Small intestine (tissue), 7 donors: ENCODE measurements around the gene LIX1. TPM values are rescaled to one million over a fixed set of nuclear protein-coding genes. Genes with fewer than 3 reads are reported as not detected.

ENCODE experiments used
- DNase-seq, 2 donors: peaks; one replicate each; pipeline versions ENCODE4 v3.0.0 to v3.0.0-alpha.2; 2013
- FAIRE-seq: peaks from 2 replicates; lab custom pipeline; 2012; peaks lifted over from hg19 to GRCh38; lab: Jason Lieb, UNC
- H3K27ac ChIP-seq, 3 donors: one replicate each; pipeline ENCODE4 v1.5.1; 2013; ENCODE audit warnings: low read length in 2 of 3, mild to moderate bottlenecking in 2 of 3, control low read depth in 1 of 3, inconsistent platforms in 1 of 3, low read depth in 1 of 3, moderate library complexity in 1 of 3
- H3K27me3 ChIP-seq, 3 donors: one replicate each; pipeline ENCODE4 v1.6.1; 2013; ENCODE audit warnings: low read length in 3 of 3, inconsistent platforms in 1 of 3; ENCODE audit not compliant: control insufficient read depth in 3 of 3, insufficient read depth in 3 of 3
- H3K36me3 ChIP-seq, 3 donors: one replicate each; pipeline ENCODE4 v1.6.1; 2013; ENCODE audit warnings: low read length in 3 of 3, inconsistent platforms in 1 of 3, low read depth in 1 of 3, mild to moderate bottlenecking in 1 of 3, moderate library complexity in 1 of 3; ENCODE audit not compliant: control insufficient read depth in 3 of 3, insufficient read depth in 2 of 3
- H3K4me1 ChIP-seq, 3 donors: one replicate each; pipeline ENCODE4 v1.6.1; 2013; ENCODE audit warnings: low read length in 2 of 3, inconsistent platforms in 1 of 3, low read depth in 1 of 3, mild to moderate bottlenecking in 1 of 3, moderate library complexity in 1 of 3; ENCODE audit not compliant: control insufficient read depth in 3 of 3, insufficient read depth in 2 of 3
- H3K4me3 ChIP-seq, 3 donors: one replicate each; pipeline ENCODE4 v1.5.1; 2013; ENCODE audit warnings: low read length in 3 of 3, control low read depth in 1 of 3, inconsistent platforms in 1 of 3, low read depth in 1 of 3, mild to moderate bottlenecking in 1 of 3, moderate library complexity in 1 of 3
- H3K9me3 ChIP-seq, 2 donors: one replicate each; pipeline ENCODE4 v1.6.1; 2013; ENCODE audit warnings: low read depth in 1 of 2, low read length in 1 of 2; ENCODE audit not compliant: control insufficient read depth in 2 of 2, insufficient read depth in 1 of 2
- WGBS, 3 donors: extraction: QIAGEN DNeasy Blood & Tissue Kit; methylation state at CpG; one replicate each; pipeline ENCODE4 v1.1.7; 2013; 5-methylcytosine and 5-hydroxymethylcytosine counted together
- polyA plus RNA-seq, 4 donors: library from polyadenylated mRNA; stranded (reverse) in 3 of 4; unstranded in 1 of 4; fragments of 200-250 nt in 3 of 4; fragments of 120-200 nt in 1 of 4; gene quantifications; one replicate each; pipeline versions ENCODE4 v1.2.1 to v1.2.3, GENCODE V29; 2013
- donor health status: healthy with polysubstance abuse.
- donor health status: control.
- donor health status: control.
- donor health status: Bipolar disorder and iron deficiency.
- donor health status: healthy.

Gene LIX1
- polyA plus RNA-seq, 4 donors: 0.85 to 3.0 TPM; not detected in 2

DNA sequence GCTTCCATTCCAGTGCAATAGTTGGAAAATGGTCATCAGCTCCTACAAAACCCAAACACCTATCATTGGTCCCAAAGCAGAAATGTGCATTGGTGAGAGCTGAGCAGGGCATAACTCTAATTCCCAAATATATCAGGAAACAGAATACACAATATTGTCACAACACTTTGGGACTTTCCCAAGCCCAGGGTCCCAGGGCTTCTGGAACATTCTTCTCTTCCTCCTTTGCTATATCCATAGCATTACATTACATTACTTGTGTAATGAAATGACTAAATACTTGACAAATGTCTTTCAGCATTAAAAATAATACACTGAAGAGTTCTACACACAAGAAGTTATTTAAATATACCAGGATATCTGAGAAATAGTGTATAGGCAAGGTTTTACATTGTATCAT lies 45.6 kb downstream of the LIX1 start:
- H3K27ac ChIP-seq: no peak overlapping the region
- H3K36me3 ChIP-seq: no peaks in the 10 kb centered on the region
- H3K4me3 ChIP-seq: no peak overlapping the region
- no peaks in the 10 kb centered on the region for H3K9me3 ChIP-seq
- no peaks in the 10 kb centered on the region for H3K27me3 ChIP-seq
- FAIRE-seq (no peak), DNase-seq (no peak)
- no peaks in the 10 kb centered on the region for H3K4me1 ChIP-seq

GRCh38 chr5:97096191-97096590 lies 46.2 kb downstream of the LIX1 start:
- Histone ChIP-seq H3K27ac (no peak overlapping the region), H3K27me3 (no peaks in the 10 kb centered on the region), H3K9me3 (no peaks in the 10 kb centered on the region), H3K4me1 (no peaks in the 10 kb centered on the region), H3K4me3 (no peak overlapping the region), H3K36me3 (no peaks in the 10 kb centered on the region)
- 56 to 66% (median 66%) methylated on average over 5 of the region's 5 CpGs for WGBS, 3 donors
- DNase-seq (no peak), FAIRE-seq (no peak)

- 60 to 90% (median 70%) methylated on average over 1 of the region's 1 CpG for WGBS, 3 donors
- H3K4me1 ChIP-seq: no peaks in the 10 kb centered on the region
- no peak overlapping the region for H3K4me3 ChIP-seq
- FAIRE-seq (no peak), DNase-seq (no peak)
- no peak overlapping the region for H3K27ac ChIP-seq
- H3K27me3 ChIP-seq: no peaks in the 10 kb centered on the region
- H3K36me3 ChIP-seq: no peaks in the 10 kb centered on the region
- no peaks in the 10 kb centered on the region for H3K9me3 ChIP-seq
These were observed 47.1 kb downstream of the LIX1 start for GRCh38 chr5:97095318-97095732.

GRCh38 chr5:97094579-97095317 lies 47.7 kb downstream of the LIX1 start:
- FAIRE-seq: no peak
- H3K4me1 ChIP-seq: no peaks in the 10 kb centered on the region
- no peak overlapping the region for H3K4me3 ChIP-seq
- H3K36me3 ChIP-seq: no peaks in the 10 kb centered on the region
- H3K27ac ChIP-seq: no peak overlapping the region
- H3K27me3 ChIP-seq: no peaks in the 10 kb centered on the region
- no peaks in the 10 kb centered on the region for H3K9me3 ChIP-seq
- 80 to 85% (median 83%) methylated on average over 8 of the region's 8 CpGs for WGBS, 3 donors
- DNase-seq: no peak

GRCh38 chr5:97093193-97093592 lies 49.2 kb downstream of the LIX1 start:
- DNase-seq (no peak), FAIRE-seq (no peak)
- no peaks in the 10 kb centered on the region for H3K4me1 ChIP-seq
- no peak overlapping the region for H3K4me3 ChIP-seq
- no peaks in the 10 kb centered on the region for H3K27me3 ChIP-seq
- no peaks in the 10 kb centered on the region for H3K9me3 ChIP-seq
- no peaks in the 10 kb centered on the region for H3K36me3 ChIP-seq
- no peak overlapping the region for H3K27ac ChIP-seq

DNA sequence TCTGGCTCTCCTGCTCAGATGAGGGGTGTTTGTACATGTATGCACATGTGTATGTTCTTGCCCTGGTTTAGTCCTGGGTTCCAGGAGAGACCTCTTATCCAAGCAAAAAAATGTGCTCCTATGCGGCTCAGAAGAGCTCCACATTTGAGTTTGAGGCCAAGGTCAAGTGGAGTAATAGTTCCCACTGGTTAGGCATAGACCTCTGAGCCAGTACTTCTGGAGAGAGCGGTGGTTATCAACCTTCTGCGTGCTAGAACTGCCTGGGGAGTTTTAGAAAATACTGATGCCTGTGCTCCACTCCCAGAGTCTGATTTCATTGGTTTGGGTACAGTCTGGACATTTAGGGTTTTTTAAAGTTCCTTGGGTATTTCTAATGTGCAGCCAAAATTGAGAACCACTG lies 51.5 kb downstream of the LIX1 start:
- Histone ChIP-seq H3K4me1 (no peaks in the 10 kb centered on the region), H3K27ac (no peak overlapping the region), H3K27me3 (no peaks in the 10 kb centered on the region), H3K4me3 (no peak overlapping the region), H3K9me3 (no peaks in the 10 kb centered on the region), H3K36me3 (no peaks in the 10 kb centered on the region)
- FAIRE-seq (no peak), DNase-seq (no peak)
- 90 to 92% (median 90%) methylated on average over 3 of the region's 3 CpGs for WGBS, 3 donors

GRCh38 chr5:97089149-97089801 lies 53.1 kb downstream of the LIX1 start:
- Histone ChIP-seq H3K4me3 (no peak overlapping the region), H3K27me3 (no peaks in the 10 kb centered on the region), H3K9me3 (peaks cover 0 to 11% of the 10 kb centered on the region in 2 donors), H3K27ac (no peak overlapping the region), H3K36me3 (no peaks in the 10 kb centered on the region), H3K4me1 (no peaks in the 10 kb centered on the region)
- WGBS, 3 donors: 83 to 90% (median 88%) methylated on average over 6 of the region's 6 CpGs
- DNase-seq (no peak), FAIRE-seq (no peak)

DNA sequence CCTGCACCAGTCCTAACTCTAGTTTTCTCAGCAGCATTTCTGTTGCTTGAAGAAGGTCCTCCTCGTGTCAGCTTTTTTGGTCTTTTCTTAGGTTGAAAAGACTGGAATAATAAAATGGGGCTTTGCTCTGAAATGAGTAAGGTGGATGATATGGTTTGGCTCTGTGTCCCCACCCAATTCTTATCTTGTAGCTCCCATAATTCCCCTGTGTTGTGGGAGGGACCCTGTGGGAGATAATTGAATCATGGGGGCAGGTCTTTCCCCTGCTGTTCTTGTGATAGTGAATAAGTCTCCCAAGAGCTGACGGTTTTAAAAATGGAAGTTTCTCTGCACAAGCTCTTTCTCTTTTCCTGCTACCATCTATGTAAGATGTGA lies 53.6 kb downstream of the LIX1 start:
- H3K36me3 ChIP-seq: no peaks in the 10 kb centered on the region
- H3K4me1 ChIP-seq: no peaks in the 10 kb centered on the region
- WGBS, 3 donors: 86 to 89% (median 88%) methylated on average over 2 of the region's 2 CpGs
- H3K27ac ChIP-seq: no peak overlapping the region
- no peaks in the 10 kb centered on the region for H3K27me3 ChIP-seq
- H3K4me3 ChIP-seq: no peak overlapping the region
- peaks cover 0 to 11% of the 10 kb centered on the region in 2 donors for H3K9me3 ChIP-seq
- no peak for DNase-seq
- no peak for FAIRE-seq
